IPS-NIHi7 (cell line): ENCODE measurements around the gene RCOR2.
"Not testable (repeated sequence)": the region's sequence is repeated elsewhere in the genome, so short reads cannot be mapped to it uniquely, and the experiment has no call there.

Experiments used
- DNase-seq: peaks from one replicate; pipeline ENCODE4 v3.0.0; 2012; ENCODE audit warnings: mixed read lengths; ENCODE audit errors: extremely low spot score

The RCOR2 gene

DNA sequence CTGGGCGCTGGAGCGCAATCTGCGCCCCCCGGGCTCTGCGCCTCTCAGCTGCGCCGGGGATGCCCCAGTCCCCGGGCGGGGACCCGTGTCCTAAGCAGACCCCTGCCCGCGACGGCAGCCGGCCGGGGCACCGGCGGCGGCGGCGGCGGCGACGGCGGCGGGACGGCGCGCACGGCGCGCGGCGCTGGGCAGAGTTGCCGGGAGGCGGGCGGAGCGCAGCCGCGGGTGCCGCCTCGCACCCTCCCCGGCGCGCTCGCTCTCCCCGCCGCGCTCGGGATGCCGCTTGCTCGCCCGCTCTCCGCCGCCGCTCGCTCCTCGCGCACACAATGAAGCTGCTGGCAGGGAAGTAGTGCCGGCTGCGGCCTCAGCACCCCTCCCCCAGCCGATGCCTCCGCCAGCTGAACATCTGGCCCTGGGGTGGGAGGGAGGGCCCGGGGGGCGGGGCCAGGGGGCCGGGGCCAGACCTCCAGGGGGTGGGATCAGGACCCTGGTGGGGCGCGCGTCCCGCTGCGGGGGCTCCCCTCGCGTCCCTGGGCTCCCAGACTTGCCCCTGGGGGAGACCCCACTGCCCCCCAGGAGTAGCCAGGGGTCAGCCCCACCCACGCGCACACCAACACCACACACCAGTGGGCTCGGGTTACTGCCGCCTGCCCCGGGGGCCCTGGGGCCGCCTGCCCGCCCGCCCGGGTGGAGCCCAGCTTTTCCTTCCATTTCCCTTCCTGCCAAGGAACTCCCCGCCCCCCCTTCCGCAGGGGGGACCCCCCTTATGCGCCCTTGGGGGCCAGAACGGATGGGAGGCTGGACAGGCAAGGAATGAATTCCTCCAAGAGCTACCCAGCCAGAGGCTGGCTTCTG is at the start of gene RCOR2:
TSS of gene RCOR2 (minus strand) at position 328 of the 855 bp plus-strand sequence. CDS start 708 bp downstream, outside the sequence.
- peak; percentile 88 for DNase-seq

DNA sequence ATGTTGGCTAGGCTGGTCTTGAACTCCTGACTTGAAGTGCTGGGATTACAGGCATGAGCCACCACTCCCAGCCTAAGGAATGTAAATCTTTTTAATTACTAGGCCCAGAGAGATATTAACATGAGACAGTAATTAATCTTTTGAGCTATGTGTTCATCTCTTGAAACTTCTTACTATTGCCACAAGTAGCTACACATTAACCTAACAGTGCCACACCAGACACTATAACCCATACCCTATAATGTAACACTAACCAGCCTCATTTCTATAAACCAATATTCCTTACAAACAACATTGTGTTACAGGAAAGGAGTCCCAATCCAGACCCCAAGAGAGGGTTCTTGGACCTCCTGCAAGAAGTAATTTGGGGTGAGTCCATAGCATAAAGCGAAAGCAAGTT is 49.5 kb upstream of the RCOR2 start:
- DNase-seq: no peak

- DNase-seq: not testable (repeated sequence)
Measured at GRCh38 chr11:63963895-63964294, 46.9 kb upstream of the RCOR2 start.

GRCh38 chr11:63961608-63962412 is 44.8 kb upstream of the RCOR2 start:
- peak; percentile 64 for DNase-seq

DNA sequence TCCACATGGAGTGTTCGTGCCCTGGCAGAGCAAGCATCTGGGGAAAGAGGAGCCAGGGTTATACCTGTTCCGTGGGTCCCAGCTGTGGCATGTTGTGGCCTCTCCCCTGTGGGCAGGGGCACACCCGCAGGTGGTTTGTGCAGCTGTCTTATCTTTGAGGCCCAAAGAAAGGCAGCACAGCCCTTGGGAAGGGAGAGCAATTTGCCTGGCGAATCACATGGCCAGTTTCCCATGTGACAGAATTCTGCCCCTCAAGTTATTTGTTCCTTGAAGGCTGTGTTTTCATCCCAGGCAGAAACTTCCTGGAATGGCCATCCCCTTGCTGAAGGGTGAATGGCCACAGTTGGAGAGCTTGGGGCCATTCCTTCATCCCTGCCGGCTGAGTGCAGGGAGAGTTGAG is 41.0 kb upstream of the RCOR2 start:
- no peak for DNase-seq

DNA sequence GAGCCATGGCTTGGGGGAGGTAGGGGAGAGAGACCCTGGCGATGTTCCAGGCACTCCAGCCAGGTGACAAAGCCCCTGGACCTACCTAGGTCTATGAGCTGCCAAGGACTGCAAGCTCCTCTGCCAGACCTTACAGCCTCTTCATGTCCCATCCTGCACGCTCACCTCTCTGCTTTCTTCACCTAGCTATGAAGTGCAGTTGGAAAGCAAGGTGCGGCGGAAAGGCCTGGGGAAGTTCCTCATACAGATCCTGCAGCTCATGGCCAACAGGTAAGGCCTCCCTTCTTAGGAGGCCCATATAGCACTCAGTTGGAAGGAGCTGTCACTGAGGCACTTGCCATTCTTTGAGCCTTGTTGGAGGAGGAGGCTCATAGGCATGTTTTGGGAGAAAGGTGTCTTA is 35.6 kb upstream of the RCOR2 start:
- DNase-seq: no peak

DNA sequence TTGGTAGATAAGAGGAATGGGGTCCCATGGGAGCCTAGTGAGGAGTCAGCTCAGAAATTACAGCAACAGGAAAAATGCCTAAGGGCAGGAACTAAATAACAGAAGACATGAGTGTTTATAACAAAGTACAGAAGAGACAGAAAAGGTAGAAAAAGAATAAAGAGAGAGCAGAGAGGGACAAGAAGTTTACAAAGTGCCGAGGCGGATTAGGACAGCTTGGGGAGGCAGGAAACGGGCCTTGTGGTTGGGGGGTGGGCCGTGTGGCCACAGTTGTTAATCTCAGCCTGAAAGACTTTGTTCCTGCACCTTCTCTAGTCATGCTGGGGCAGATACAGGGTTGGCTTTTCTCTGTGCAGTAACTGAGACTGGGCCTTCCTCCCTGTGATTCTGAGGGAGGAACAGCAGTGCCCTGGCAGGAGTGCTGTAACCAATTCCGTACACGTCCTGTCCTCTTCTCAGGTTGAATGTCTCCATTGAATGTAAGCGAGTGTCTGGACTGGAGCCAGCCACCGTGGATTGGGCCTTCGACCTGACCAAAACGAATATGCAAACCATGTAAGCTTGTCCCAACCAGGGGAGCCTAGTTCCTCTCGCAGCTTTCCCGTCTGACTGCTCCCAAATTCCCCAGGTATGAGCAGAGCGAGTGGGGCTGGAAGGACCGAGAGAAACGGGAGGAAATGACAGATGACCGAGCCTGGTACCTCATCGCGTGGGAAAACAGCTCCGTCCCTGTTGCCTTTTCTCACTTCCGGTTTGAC is 35.0 kb upstream of the RCOR2 start:
- DNase-seq: no peak

DNA sequence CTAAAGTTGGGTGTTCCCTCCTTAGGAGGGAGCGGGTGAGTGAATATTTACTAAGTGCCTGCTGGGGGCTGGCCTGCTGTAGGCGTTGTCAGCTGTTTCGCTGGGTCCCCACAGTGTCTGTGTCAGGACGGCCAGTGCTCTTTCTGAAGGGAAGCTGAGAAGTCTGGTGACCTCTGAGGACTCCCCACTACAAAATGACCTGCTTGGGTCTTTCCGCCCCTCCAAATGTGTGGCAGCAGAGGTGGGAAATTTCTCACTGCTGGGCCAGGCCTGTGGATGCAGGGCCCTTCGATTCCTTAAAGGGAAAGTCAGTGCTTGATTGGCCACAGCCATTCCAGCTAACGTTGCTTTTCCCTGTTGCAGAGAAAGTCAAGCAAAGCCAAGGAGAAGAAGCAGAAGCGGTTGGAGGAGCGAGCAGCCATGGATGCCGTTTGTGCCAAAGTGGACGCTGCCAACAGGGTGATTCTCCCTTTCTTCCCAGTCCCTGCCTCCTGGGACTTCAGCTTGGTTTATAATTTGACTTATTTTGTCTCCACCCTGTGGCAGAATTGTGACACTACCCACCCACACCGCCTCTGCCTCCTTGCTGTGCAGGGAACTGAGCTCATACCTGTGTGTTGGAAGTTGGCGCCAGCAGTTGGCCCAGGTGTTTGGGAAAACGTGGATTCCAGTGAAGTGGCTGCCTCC is 28.7 kb upstream of the RCOR2 start:
- DNase-seq: peak; percentile 80

DNA sequence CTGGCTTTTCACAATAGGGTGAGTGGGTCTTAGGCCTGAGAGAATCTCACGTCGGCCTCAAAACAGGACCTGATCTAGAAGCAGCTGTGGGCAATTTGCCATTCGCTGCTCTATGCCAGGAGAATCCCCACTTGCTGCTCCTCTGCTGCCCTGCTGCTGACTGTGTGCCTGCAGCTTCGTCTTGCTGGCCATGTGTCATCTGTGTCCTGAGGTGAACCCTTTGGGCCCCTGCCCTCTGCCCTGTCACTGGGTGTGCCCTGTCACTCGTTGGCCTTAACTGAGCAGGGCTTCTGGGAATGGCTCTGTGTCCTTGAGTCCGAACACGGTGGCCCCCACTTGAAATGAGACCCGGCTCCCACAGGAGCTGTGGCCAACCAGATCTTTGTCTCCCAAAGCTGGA is 28.0 kb upstream of the RCOR2 start:
- DNase-seq: no peak

DNA sequence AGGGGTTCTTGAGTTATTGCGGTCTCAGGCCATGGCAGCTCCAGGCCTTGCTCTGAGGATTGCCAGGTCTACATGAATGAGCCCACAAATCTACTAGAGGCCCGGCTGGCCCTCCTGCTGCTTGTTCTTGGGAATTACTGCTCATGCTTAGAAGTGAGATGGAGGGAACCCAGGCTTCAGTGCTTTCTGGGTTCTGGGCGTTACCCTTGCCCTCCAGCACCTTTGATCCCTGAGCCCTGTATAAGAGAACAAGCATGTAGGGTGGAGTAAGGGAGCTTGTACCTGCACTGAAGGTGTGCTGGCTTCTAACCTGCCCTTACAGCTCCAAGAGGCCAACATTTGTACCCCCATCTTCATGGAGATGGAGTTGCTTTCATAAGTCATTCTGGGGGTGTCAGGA is 25.8 kb upstream of the RCOR2 start:
- no peak for DNase-seq

DNA sequence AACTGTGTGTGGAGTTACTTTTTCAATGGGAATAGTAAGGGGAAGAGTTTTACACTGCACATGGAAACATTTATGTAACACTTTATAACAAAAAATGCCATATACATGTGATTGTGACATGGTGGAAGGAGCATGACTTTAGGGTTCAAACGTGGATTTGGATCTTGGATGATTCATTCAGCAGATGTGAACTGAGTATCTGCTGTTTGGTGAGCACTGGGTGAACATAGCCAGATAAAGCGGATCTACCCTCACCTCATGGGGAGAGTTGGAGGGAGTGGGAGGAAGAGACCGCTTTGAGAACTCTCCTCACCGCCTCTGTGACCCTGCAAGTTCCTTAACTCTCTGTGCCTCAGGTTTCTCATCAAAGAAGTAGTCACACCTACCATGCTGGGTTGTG is 24.9 kb upstream of the RCOR2 start:
- DNase-seq: no peak

GRCh38 chr11:63940786-63941185 is 23.8 kb upstream of the RCOR2 start:
- no peak for DNase-seq

DNA sequence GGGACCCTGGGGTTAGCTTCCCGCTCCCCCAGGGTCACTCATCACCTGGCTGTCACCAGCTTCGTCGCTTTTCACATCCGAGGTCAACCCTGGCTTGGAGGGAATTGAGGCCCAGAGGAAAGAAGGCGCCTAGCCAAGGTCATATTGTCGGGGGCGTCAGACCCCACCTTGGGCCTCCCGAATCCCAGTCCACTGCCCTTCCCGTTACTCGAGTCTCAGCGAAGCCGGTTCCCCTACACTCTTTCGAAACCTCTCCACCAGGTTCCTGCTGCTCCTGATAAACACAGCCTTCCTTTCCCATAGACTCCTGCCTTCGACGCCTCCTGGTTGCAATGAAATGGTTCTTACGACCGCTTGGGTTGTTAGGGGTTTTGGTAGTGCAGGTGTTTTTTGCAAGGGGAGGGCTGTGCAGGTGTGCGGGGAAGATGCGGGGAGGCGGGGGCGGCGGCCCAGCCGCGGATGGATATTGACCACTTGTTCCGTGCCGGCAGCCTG is 22.5 kb upstream of the RCOR2 start:
- no peak for DNase-seq

- DNase-seq: peak; percentile 97
Measured at GRCh38 chr11:63938479-63939396, 21.8 kb upstream of the RCOR2 start, which contains the start of gene NAA40. Gene NAA40 (plus strand): TSS chr11:63939002. CDS start chr11:63939097, 95 bp downstream.

- DNase-seq: peak; percentile 36
Measured at GRCh38 chr11:63937713-63938478, 20.9 kb upstream of the RCOR2 start.

- DNase-seq: no peak
Measured at GRCh38 chr11:63933459-63933858, 16.5 kb upstream of the RCOR2 start.

DNA sequence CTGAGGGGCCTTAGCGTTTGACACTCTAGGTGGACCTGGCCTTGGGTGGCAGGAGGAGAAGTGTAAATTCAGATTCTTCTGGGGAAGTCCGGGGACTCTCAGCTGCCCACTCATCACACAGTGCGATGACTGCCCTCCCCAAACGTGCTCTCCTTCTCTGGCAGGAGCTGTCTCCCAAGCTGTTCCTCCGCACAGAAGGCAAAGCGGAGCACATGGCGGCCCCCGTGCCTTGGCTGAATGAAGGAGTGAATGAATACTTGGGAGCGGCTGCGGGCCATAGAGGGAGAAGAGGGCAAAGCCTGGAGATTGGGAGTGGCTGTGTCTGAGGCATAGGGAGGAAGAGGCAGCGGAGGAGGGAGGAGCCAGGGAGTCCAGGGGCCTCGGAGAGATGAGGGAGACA is 14.9 kb upstream of the RCOR2 start:
- DNase-seq: no peak

GRCh38 chr11:63931045-63931444 is 14.1 kb upstream of the RCOR2 start:
- DNase-seq: no peak

DNA sequence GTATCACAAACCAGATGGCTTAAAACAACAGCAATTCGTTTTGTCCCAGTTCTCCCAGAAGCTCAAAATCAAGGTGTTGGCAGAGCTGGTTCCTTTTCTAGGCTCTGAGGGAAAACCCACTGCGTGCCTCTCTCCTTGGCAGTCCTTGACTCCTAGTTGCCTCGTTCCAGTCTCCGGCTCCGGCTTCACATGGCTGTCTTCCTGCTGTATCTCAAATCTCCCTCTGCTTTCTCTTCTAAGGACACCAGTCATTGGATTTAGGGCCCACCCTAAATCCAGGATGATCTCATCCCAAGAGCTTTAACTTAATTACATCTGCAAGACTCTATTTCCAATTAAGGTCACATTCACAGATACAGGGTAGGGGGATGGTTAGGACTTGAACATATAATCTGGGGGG is 12.7 kb upstream of the RCOR2 start:
- no peak for DNase-seq
